Colonic mucosa (tissue), 4 donors: ENCODE results near the gene GHRL. TPM values are rescaled to one million over a fixed set of nuclear protein-coding genes. Genes with fewer than 3 reads are reported as not detected.
"Not testable (repeated sequence)": the region's sequence is repeated elsewhere in the genome, so short reads cannot be mapped to it uniquely, and the experiment has no call there.

Source experiments
- DNase-seq: peaks from one replicate; pipeline ENCODE4 v3.0.0-alpha.2; 2020
- H3K27ac ChIP-seq: fragments of 200-600 bp; one replicate; pipeline ENCODE4 v1.8.0; 2021
- H3K27me3 ChIP-seq: fragments of 200-600 bp; one replicate; pipeline ENCODE4 v1.8.0; 2021
- H3K36me3 ChIP-seq: fragments of 200-600 bp; one replicate; pipeline ENCODE4 v1.8.0; 2021
- H3K4me1 ChIP-seq: fragments of 200-600 bp; one replicate; pipeline ENCODE4 v1.8.0; 2021; ENCODE audit warnings: mild to moderate bottlenecking
- H3K4me3 ChIP-seq: fragments of 200-600 bp; one replicate; pipeline ENCODE4 v1.8.0; 2021
- H3K9ac ChIP-seq, 2 donors: one replicate each; pipeline ENCODE4 v1.7.0; 2013; ENCODE audit warnings: control low read depth in 2 of 2, low read depth in 2 of 2, low read length in 2 of 2
- H3K9me3 ChIP-seq: fragments of 200-600 bp; one replicate; pipeline ENCODE4 v1.8.0; 2021
- intact Hi-C: fragments of 100-400 bp; cut with DNase I; formaldehyde crosslinking; loops from one replicate; pipeline ENCODE4 v1.14.1; 2022
- total RNA-seq, 2 donors: library from RNA; stranded (reverse); fragmentation: NEBNext Ultra II Directional in 1 of 2; extraction: Animal tissue kit (Norgen Biotek cat#: 25700) in 1 of 2; gene quantifications; one replicate each; pipeline ENCODE4 v1.2.1, GENCODE V29; 2021
- TF ChIP-seq, protein P1 (sequence below): fragments of 200-600 bp; IDR thresholded peaks from one replicate; pipeline ENCODE4 v1.8.0; 2022; ENCODE audit warnings: antibody characterized with exemption, mild to moderate bottlenecking
- donor health status: healthy.
- donor health status: DM: no; HTN: no; CAD: no.
- donor health status: DM: no; HTN: no; CAD: no.

GHRL gene
- total RNA-seq, 2 donors from 2014 or later = 0.67 to 1.1 TPM

DNA sequence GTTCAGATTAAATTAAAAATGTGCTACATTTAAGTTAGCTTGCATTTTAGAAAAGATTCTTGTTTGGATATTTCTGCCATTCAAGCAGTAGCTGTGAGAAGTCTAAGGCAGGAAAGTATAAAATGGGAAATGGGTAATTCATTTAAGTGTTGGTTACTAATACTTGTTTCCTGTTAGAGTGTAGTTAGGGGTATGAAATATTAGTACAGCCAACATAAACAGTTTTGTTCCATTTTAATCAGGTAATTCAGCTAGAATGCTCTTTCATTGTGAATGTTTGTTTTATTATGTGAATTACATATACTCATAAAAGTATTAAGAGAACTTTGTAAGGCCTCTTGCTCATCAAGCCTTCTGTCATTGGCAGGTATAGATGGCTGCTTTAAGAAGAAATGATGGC is 24.6 kb downstream of the GHRL start:
- H3K27me3 ChIP-seq = no peaks in the 10 kb centered on the region
- DNase-seq = no peak
- no peaks in the 10 kb centered on the region for H3K4me1 ChIP-seq
- H3K9me3 ChIP-seq = no peaks in the 10 kb centered on the region
- intact Hi-C loops = no loop called here
- H3K36me3 ChIP-seq = peaks cover 20% of the 10 kb centered on the region
- no peak overlapping the region for H3K9ac ChIP-seq
- H3K4me3 ChIP-seq = no peak overlapping the region
- TF ChIP-seq, protein P1, sequence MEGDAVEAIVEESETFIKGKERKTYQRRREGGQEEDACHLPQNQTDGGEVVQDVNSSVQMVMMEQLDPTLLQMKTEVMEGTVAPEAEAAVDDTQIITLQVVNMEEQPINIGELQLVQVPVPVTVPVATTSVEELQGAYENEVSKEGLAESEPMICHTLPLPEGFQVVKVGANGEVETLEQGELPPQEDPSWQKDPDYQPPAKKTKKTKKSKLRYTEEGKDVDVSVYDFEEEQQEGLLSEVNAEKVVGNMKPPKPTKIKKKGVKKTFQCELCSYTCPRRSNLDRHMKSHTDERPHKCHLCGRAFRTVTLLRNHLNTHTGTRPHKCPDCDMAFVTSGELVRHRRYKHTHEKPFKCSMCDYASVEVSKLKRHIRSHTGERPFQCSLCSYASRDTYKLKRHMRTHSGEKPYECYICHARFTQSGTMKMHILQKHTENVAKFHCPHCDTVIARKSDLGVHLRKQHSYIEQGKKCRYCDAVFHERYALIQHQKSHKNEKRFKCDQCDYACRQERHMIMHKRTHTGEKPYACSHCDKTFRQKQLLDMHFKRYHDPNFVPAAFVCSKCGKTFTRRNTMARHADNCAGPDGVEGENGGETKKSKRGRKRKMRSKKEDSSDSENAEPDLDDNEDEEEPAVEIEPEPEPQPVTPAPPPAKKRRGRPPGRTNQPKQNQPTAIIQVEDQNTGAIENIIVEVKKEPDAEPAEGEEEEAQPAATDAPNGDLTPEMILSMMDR = no peak
- H3K27ac ChIP-seq = no peak overlapping the region

DNA sequence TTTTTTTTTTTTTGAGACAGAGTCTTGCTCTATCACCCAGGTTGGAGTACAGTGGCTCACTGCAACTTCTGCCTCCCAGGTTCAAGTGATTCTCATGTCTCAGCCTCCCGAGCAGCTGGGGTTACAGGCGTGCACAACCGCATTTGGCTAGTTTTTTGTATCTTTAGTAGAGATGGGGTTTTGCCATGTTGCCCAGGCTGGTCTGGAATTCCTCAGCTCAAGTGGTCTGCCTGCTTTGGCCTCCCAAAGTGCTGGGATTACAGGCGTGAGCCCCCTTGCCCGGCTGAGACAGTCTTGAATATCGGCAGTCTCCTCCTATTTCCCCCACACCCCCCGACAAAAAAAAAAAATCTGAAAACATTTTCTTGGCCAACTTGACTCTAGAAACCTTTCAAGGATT is 25.8 kb downstream of the GHRL start:
- H3K4me1 ChIP-seq = not testable (repeated sequence)

DNA sequence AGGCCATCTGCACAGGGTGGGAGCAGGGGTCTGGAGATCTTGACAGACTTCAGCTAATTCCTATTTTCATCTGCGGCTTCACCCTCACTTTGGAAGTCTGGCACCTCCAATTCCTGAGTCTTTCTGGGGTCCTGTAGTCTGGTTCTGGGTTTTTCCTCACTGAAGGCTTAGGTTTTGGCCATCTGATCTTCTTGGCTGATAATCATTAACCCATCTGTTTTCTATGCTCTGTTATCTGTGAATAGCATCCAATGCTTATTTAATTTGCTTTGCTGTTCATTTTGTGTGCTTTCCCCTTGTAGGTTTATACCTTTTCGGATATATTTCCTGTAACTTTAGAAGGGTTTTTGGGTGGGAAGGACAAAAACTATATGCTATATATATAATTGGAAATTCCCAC is 26.9 kb downstream of the GHRL start:
- Histone ChIP-seq H3K9ac (no peak overlapping the region), H3K4me1 (no peaks in the 10 kb centered on the region), H3K27ac (no peak overlapping the region), H3K4me3 (no peak overlapping the region), H3K36me3 (peaks cover 18% of the 10 kb centered on the region), H3K9me3 (no peaks in the 10 kb centered on the region), H3K27me3 (no peaks in the 10 kb centered on the region)
- intact Hi-C loops = no loop called here
- TF ChIP-seq, protein P1 = no peak
- no peak for DNase-seq

More for the DNA sequence above, 25.8 kb downstream of the GHRL start:
- H3K9me3 ChIP-seq, DNase-seq, H3K27me3 ChIP-seq, H3K9ac ChIP-seq, H3K27ac ChIP-seq, H3K4me3 ChIP-seq, intact Hi-C loops: not testable (repeated sequence)
- H3K36me3 ChIP-seq = peaks cover 20% of the 10 kb centered on the region

DNA sequence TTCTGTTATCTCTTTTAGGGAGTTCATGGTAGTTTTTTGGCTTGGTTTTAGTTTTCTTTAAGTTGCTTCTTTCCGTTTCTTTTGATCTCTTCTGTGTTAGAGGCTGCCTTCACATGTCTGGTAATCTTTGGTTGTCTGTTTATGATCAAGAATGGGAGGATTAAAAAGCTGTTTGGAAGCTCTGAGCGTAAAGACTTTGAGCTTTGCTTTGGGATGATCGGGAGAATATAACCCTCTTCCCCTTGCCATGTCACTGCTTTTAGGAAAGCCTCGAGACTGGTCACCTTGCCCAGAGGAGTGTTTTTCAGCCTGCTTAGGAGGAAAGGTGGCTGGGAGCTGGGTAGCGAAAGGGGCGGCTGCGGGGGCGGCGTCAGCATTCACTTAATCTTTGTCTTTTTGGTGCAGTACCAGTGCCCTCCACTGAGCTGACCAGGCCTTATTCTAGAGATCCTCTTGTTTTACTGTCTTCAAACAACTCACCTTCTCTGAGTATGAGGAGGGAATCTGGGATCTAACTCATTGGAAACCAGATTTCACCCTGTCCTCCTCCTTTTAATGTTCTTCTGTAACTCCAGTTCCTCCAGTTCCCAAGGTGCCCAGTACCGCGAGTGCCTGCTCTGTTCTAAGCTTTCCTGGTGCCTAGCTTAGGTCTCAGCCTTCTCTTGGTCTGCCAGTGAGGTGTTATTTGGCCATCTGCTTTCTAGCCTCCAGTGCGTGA is 28.9 kb downstream of the GHRL start:
- intact Hi-C loops = no loop called here
- Histone ChIP-seq H3K4me3 (no peak overlapping the region), H3K36me3 (peaks cover 2% of the 10 kb centered on the region)

DNA sequence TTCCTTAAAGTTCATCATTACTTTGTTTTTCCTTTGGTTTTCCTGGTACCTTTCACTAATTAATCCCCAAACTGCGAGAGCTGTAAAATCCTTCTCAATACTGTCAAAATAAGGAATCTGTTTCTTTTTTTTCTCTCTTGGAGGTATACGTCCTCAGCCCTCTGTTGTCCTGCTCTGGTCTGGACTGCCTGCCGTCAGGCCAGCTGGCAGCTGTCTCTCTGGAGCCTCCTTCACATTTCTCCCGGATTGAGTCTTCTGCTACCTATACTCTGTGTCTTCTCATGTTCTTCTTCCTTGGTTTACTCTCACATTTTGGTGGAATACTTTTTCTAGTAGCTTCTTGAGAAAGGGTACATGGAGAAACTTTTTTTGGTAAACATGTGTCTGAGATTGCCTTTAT is 30.7 kb downstream of the GHRL start:
- TF ChIP-seq, protein P1 = no peak
- no peak overlapping the region for H3K4me3 ChIP-seq
- H3K4me1 ChIP-seq = no peaks in the 10 kb centered on the region
- intact Hi-C loops = no loop called here
- no peaks in the 10 kb centered on the region for H3K36me3 ChIP-seq
- H3K9ac ChIP-seq = no peak overlapping the region
- DNase-seq = no peak
- H3K9me3 ChIP-seq = no peaks in the 10 kb centered on the region
- no peak overlapping the region for H3K27ac ChIP-seq
- H3K27me3 ChIP-seq = no peaks in the 10 kb centered on the region

More for the DNA sequence above, 28.9 kb downstream of the GHRL start:
- Histone ChIP-seq H3K27me3 (no peaks in the 10 kb centered on the region), H3K4me1 (no peaks in the 10 kb centered on the region), H3K9ac (no peak overlapping the region), H3K9me3 (no peaks in the 10 kb centered on the region), H3K27ac (no peak overlapping the region)
- no peak for DNase-seq
- TF ChIP-seq, protein P1 = no peak

DNA sequence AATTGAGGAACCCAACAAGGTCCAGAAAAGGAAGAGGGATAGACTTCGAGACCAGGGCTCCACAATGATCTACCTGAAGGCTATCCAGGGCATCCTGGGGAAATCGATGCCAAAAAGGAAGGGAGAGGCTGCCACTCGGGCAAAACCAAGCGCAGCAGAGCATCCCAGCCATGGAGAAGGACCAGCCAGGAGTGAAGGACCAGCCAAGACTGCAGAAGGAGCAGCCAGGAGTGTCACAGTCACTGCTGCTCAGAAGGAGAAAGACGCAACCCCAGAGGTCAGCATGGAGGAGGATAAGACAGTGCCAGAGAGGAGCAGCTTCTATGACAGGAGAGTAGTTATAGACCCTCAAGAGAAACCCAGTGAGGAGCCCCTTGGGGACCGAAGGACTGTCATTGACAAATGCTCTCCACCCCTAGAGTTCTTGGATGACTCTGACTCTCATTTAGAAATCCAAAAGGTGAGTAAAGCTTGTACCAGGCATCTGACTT is 32.5 kb downstream of the GHRL start:
- Histone ChIP-seq H3K4me1 (no peaks in the 10 kb centered on the region), H3K36me3 (no peaks in the 10 kb centered on the region), H3K9me3 (no peaks in the 10 kb centered on the region), H3K4me3 (no peak overlapping the region), H3K9ac (no peak overlapping the region), H3K27ac (no peak overlapping the region), H3K27me3 (no peaks in the 10 kb centered on the region)
- no peak for DNase-seq
- TF ChIP-seq, protein P1 = no peak
- intact Hi-C loops = no loop called here
